Uterus (tissue), 4 donors: ENCODE data around the gene TBCD. TPM values are rescaled to one million over a fixed set of nuclear protein-coding genes. Genes with fewer than 3 reads are reported as not detected.

Experiments
- DNase-seq, 2 donors: peaks; one replicate each; pipeline ENCODE4 v3.0.0-alpha.2; 2019 to 2020
- H3K27ac ChIP-seq, 2 donors: fragments of 200-600 bp; sonication (generic); 1 replicate in 1 of 2; 2 replicates in 1 of 2; pipeline ENCODE4 v1.5.1; 2016 to 2018
- H3K27me3 ChIP-seq, 2 donors: fragments of 200-600 bp; sonication (generic); one replicate each; pipeline ENCODE4 v1.5.1; 2018 to 2019; ENCODE audit warnings: control low read depth in 1 of 2
- H3K36me3 ChIP-seq, 2 donors: fragments of 200-600 bp; sonication (generic); one replicate each; pipeline ENCODE4 v1.5.1; 2019; ENCODE audit warnings: control low read depth in 1 of 2
- H3K4me1 ChIP-seq, 2 donors: fragments of 200-600 bp; sonication (generic); one replicate each; pipeline ENCODE4 v1.5.1; 2018 to 2019; ENCODE audit warnings: control low read depth in 1 of 2
- H3K4me3 ChIP-seq, 2 donors: fragments of 200-600 bp; sonication (generic); 1 replicate in 1 of 2; 2 replicates in 1 of 2; pipeline ENCODE4 v1.5.1; 2018 to 2019; ENCODE audit warnings: mild to moderate bottlenecking in 1 of 2
- H3K9me3 ChIP-seq, 2 donors: fragments of 200-600 bp; sonication (generic); one replicate each; pipeline ENCODE4 v1.5.1; 2019; ENCODE audit warnings: control low read depth in 1 of 2
- CTCF ChIP-seq, 4 experiments: fragments of 200-600 bp in 2 of 4; fragments of 450-650 bp in 2 of 4; sonication (generic) in 2 of 4; IDR thresholded peaks; one replicate each; pipeline ENCODE4 v1.5.1; 2016 to 2019; ENCODE audit warnings: antibody characterized with exemption in 4 of 4, mild to moderate bottlenecking in 2 of 4, moderate library complexity in 1 of 4
- POLR2A ChIP-seq, 2 donors: fragments of 450-650 bp; IDR thresholded peaks; one replicate each; pipeline ENCODE4 v1.6.1; 2016; ENCODE audit warnings: antibody characterized with exemption in 2 of 2, mild to moderate bottlenecking in 1 of 2, moderate library complexity in 1 of 2
- intact Hi-C: fragments of 100-400 bp; cut with DNase I; formaldehyde crosslinking; loops from one replicate; pipeline ENCODE4 v1.15.1; 2023; ENCODE audit warnings: low total_unique reads
- total RNA-seq, 4 donors: library from RNA; depleted of rRNA in 3 of 4; stranded (reverse); fragments of >200 nt in 3 of 4; gene quantifications; one replicate each; pipeline versions ENCODE4 v1.1.0 to v1.2.4, GENCODE V29; 2014 to 2023
- donor health status: DM: yes; HTN: yes; CAD: no.

The TBCD gene
- total RNA-seq, 4 donors from 2014 or later: 35.9 to 142 (median 61.3) TPM

GRCh38 chr17:82786427-82786826 is 34.6 kb downstream of the TBCD start:
- no peak overlapping the region for H3K4me3 ChIP-seq
- no peak overlapping the region for H3K27ac ChIP-seq
- no peak for DNase-seq
- TF ChIP-seq POLR2A (IDR thresholded peaks at IDR 0.05): no peak
- no peak for TF ChIP-seq CTCF (IDR thresholded peaks at IDR 0.05)
- no peaks in the 10 kb centered on the region for H3K36me3 ChIP-seq
- H3K4me1 ChIP-seq: peaks cover 0 to 3% of the 10 kb centered on the region in 2 donors
- intact Hi-C loops: loop anchor here (10.0 kb wide), 1 partner anchor 98 kb away; no protein-coding TSS in a partner anchor
- H3K9me3 ChIP-seq: no peaks in the 10 kb centered on the region
- no peaks in the 10 kb centered on the region for H3K27me3 ChIP-seq

GRCh38 chr17:82787081-82787848 is 35.4 kb downstream of the TBCD start:
- intact Hi-C loops: loop anchor here (10.0 kb wide), 1 partner anchor 98 kb away; no protein-coding TSS in a partner anchor
- DNase-seq: peak in 1 of 2 donors; percentile 75

GRCh38 chr17:82788206-82789001 is 36.5 kb downstream of the TBCD start:
- no peak overlapping the region for H3K4me3 ChIP-seq
- H3K9me3 ChIP-seq: no peaks in the 10 kb centered on the region
- H3K4me1 ChIP-seq: peaks cover 0 to 7% of the 10 kb centered on the region in 2 donors
- intact Hi-C loops: loop anchor here (10.0 kb wide), 1 partner anchor 96 kb away; no protein-coding TSS in a partner anchor
- no peaks in the 10 kb centered on the region for H3K36me3 ChIP-seq
- DNase-seq: no peak
- no peak overlapping the region for H3K27ac ChIP-seq
- H3K27me3 ChIP-seq: no peaks in the 10 kb centered on the region
- no peak for TF ChIP-seq CTCF (IDR thresholded peaks at IDR 0.05)
- TF ChIP-seq POLR2A (IDR thresholded peaks at IDR 0.05): no peak

More at GRCh38 chr17:82787081-82787848, 35.4 kb downstream of the TBCD start:
- Histone ChIP-seq H3K27me3 (no peaks in the 10 kb centered on the region), H3K27ac (no peak overlapping the region), H3K36me3 (no peaks in the 10 kb centered on the region), H3K9me3 (no peaks in the 10 kb centered on the region), H3K4me3 (no peak overlapping the region), H3K4me1 (peaks cover 0 to 7% of the 10 kb centered on the region in 2 donors)
- no peak for TF ChIP-seq POLR2A (IDR thresholded peaks at IDR 0.05)
- no peak for TF ChIP-seq CTCF (IDR thresholded peaks at IDR 0.05)

- Histone ChIP-seq H3K27me3 (no peaks in the 10 kb centered on the region), H3K9me3 (no peaks in the 10 kb centered on the region), H3K4me3 (no peak overlapping the region), H3K27ac (no peak overlapping the region), H3K36me3 (no peaks in the 10 kb centered on the region), H3K4me1 (peaks cover 5 to 9% of the 10 kb centered on the region in 2 donors)
- TF ChIP-seq CTCF (IDR thresholded peaks at IDR 0.05) (no peak), POLR2A (IDR thresholded peaks at IDR 0.05) (no peak)
- DNase-seq: no peak
- intact Hi-C loops: loop anchor here (10.0 kb wide), 1 partner anchor 96 kb away; no protein-coding TSS in a partner anchor
Observed at GRCh38 chr17:82789051-82789592, 37.3 kb downstream of the TBCD start.
